Stimulated activated naive CD8-positive, alpha-beta T cell treated with anti-CD3 and anti-CD28 coated beads, Interleukin-15, Interleukin-2, amounts not matched to agents 100 U/mL and 50 U/mL, for 24 hours (primary cell): ENCODE results near the gene ABHD16B.

ENCODE experiments used
- ATAC-seq: fragments of 150-1000 bp; cut with Tn5 transposase; one replicate; pipeline ENCODE4 v1.10.0; 2021
- DNase-seq: peaks from one replicate; pipeline ENCODE4 v3.0.0; 2021

The ABHD16B gene

DNA sequence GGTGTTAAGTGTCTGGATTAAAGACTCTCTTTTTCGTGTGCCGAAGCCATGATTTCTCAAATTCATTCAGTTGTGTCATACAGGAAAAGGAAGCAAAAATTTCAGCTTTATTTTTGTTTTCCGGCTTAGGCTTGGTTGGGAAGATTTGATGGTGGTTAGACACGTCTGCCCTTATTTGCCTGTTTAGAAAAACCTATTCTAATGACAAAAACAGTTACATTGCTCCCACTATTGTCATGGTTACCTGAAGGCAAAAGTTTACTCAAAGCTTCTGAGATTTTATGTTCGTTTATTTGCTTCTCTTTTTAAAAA lies 34.6 kb downstream of the ABHD16B start:
- ATAC-seq (no peak), DNase-seq (no peak)

DNA sequence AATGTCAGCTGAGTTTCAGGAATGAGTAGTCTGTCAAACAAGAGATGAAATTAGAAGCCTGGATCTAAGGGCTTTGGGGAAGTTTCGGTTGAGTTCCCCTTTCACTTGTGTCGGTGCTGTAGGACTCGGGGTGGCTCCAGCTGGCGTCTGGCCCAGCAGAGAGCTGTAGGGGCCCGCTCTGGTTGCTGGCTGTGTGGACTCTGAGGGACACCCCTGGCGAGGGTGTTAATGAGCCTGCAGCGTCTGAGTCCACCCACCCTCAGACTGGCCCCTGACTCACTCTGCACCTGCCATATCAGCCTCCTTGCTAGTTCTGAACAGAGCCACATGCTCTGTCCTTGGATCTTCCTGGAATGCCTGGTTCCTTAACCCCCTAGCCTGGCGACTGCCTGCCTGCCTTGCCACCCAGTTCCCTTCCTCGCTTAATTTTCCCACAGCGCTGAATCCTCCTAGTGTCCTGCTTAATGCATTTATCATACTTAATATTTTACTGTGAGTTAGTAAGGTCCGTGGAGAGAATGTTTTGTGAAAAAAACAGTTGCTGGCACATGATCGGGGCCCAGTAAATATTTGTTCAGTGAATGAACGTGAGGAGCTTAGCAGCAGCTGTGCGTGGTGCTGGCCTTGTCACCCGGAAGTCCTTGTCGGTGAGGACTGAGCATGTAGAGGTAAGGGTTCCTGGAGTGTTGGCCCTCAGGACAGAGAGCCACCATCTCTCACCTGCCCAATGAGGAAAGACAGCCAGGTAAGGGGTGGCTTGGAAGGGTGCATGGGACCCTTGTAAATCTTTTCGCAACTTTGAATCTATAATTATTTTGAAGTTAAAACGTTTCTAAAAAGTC lies 35.2 kb downstream of the ABHD16B start:
- peak; percentile 40 for ATAC-seq
- DNase-seq = peak; percentile 49

DNA sequence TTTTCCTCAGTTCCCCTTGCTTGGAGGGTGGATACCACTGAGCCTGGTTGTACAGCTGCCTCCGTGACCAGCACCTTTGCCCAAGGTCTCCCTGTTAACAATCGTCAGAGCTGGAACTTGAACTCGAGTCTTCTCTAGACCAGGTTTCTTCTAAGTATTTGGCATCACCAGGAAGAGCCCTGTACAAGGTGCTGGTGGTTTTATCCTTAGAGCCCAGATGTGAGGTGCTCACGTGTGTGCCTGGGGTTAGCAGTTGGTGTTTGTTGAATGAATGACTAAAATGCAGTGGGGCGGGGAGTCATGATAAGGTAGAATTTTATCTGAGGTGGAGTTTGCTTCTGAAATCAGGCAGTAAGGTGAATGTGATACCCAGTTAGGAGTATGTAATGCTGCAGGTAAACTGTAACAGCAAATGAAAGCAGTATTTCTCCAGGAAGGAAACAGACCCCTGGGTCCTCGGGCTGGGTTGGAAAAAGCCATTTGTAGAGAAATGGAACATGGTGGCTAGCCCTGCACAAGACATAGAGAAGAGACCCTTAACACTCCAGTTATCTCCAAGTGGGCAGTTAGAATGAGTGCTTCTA lies 36.8 kb downstream of the ABHD16B start:
- DNase-seq (no peak), ATAC-seq (no peak)

DNA sequence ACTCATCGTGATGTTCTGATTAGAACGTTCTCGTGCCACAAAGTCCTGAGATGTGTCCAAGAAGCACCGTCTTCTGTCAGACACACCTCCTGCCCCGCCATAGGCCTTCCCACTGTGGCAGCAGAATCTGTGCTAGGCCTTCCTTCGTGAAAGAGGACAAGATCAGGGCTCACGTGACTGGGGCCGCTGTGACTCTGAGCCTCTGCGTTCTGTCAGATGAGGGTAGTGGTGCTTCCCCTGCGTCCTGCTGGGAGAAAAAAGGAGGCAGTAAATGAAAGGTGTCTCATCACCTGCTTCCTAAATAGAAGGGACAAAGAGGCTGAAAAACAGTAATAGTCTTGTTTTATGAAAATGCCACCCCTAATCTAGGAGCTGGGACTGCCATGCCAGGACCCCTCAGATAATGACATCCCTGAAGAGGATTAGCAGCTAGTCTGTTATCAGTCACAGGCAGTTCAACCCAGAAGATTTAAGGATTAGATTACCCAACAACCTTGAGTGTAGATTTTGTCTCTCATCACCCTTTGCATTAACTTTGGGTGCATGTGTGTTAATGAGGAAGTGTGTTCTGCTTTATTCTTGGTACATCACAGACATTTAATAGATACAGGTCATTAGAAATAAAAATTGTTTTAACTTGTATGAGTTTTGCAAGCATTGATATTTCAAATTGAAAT lies 37.7 kb downstream of the ABHD16B start:
- ATAC-seq (no peak), DNase-seq (no peak)

DNA sequence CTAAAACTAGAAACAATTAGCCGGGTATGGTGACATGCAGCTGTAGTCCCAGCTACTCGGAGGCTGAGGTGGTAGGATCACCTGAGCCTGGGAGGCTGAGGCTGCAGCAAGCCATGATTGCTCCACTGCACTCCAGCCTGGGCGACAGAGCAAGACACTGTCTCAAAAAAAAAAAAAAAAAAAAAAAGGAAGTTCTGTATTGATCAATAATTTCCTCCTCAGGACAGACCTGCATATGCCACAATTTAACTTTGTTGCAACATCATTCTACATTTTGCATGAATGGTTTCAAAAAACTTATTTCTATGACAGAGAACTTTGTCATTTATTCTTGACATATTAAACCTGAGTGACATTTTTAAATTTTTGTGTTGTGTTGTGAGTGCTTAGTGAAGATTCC lies 39.1 kb downstream of the ABHD16B start:
- DNase-seq = no peak
- no peak for ATAC-seq

DNA sequence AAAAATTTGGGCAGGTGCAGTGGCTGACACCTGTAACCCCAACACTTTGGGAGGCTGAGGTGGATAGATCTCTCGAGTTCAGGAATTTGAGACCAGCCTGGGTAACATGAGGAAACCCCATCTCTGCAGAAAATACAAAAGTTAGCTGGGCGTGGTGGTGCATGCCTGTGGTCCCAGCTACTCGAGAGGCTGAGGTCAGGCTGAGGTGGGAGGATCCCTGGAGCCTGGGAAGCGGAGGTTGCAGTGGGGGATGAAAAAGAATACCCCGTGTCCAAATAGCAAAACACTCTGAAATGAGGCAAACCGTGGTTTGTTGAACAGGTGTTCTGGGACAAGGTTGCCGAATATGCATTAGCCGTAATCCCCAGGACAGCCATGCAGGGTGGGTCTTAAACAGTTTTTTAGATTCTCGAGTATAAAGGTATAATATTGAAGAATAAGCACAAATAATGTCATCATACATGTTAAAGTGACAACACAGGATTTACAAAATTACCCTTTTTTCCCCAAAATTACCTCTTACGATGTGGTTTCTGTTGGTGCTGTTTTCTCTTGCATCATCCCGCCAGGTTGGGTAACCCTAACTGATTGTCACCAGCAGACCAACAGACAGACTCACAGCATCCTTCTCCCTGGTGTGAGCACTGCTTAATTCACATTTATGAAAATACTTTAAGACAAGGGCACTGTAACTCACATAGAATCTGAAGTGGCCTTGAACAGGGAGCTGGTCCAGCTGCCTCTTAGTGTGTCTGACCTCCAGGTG lies 42.7 kb downstream of the ABHD16B start:
- DNase-seq = no peak
- no peak for ATAC-seq

DNA sequence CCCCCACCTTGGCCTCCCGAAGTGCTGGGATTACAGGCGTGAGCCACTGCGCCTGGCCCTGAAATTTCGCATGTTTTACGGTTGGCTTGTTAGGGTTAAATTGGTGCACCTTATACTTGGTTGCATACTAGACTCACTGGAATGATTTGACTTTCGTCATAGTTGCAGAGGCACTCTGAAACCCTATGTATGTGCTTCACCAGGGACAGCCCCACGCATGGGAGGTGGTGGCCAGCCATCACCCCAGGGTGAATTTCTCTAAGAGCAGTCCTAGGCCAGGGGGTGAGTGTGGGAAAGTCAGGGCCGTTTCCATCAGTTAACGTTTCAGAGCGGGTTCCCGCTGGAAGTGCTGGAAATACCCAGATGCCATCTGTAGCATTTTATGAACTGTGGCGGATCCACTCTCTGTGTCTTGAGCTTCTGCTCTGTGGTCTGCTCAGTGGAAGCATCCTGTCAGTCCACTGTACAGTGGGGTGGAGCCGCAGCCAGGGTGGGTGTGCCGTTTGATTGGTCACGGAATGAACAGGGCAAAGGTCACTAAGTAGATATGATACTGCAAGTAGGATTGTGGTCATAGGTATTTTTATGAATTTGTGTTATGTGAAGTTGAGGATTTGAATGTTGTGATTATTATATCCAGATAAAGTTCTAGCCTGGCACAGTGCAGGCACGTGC lies 46.8 kb downstream of the ABHD16B start:
- ATAC-seq (no peak), DNase-seq (no peak)

DNA sequence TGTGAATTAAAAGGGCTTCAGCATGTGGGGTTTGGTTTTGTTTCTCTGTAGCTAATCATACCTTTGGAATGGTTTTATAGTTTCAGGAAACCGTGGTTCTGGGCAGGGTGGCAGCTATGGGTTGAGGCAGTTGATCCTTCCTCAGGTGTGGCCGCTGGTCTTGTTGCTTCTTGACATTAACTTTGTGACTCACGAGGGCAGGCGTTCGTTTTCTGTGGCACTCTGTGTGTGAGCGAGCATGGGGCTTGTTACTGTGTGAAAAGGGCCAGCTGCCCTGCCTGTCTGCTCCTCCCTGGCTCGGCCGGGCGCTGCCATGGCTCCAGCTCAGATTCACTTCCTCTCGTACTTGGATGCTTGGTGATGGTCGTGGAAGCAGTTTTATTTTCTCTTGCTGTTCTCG lies 49.9 kb downstream of the ABHD16B start:
- no peak for DNase-seq
- no peak for ATAC-seq
